Activated CD8-positive, alpha-beta memory T cell treated with anti-CD3 and anti-CD28 coated beads, Interleukin-2, amount 50 U/mL, for 48 hours (primary cell): ENCODE results near the gene PTPA.

ENCODE experiments used
- DNase-seq: peaks from one replicate; pipeline ENCODE4 v3.0.0-alpha.2; 2020

The PTPA gene

DNA sequence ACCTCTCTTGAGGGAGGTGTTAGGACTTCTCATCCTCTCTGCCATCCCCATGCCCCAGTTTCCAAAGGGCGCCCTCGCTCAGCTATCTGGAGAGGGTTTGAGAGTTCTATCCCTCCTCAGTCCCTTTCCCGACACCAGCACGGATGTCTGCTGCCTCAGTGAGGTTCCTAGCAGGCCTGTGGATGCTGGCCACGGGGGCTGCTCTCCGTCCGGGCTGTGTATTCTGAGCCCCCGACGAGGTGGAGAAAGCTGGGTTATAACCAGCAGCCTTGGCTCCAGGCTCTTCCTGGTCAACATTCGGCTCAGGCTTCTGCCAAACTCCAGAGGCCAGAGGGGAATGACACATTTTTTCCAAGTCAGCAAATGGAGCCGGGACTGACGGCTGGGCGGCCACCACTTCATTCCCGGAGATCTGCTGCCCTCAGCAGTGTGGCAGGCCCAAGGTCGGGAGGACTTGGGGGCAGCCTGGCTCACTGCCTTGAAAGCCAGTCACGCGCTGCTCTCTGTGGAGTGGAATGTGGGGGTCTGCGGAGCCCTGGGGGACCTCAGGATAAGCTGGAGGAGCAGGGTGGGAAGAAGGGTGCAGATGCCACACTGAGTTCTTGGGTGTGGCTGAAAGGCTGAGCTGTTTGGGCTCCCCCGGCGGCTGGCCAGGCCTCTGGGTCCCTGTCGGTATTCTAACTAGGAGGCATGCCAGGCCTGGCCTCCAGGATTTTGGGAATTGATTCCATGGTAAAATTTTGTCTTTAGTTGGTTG is 27.4 kb downstream of the PTPA start:
- peak; percentile 57 for DNase-seq

DNA sequence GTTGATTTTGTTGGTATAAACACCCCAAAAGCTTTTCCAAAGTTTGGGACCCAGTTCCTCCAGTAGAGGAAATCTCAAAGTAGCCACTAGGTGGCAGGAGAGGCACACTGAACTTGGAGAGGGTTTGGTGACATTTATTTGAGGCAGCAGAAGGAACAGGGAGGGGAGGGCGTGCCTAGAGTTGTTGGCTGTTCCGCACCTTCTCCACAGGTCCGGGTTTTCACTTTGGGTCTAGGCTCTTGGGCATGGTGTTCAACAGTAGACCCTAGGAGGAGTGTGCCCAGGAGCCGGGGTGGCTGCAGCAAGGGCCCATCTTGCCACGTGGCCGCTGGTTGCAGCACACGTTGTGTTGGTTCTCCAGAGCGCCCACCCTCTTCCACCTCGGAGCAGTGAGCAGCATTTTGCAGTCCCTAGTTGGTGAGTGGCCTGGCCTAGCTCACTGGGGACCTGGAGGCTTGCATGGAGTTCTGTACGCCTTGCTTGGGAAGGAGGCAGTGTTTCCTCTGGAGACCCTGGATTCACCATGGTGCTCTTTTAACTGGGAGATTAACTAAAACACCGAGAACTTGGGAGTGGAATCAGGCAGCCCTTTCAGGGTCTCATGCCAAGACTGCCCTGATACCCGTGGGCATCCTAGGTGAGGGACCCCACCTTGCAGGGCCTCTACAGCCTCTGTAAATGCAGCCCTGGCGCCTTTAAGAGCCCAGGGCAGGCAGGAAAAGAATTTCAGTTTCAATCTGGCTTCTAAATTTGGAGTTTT is 28.2 kb downstream of the PTPA start:
- peak; percentile 77 for DNase-seq

GRCh38 chr9:129139993-129140396 is 28.8 kb downstream of the PTPA start:
- DNase-seq = peak; percentile 81

GRCh38 chr9:129140397-129141065 is 29.3 kb downstream of the PTPA start:
- DNase-seq = peak; percentile 71

DNA sequence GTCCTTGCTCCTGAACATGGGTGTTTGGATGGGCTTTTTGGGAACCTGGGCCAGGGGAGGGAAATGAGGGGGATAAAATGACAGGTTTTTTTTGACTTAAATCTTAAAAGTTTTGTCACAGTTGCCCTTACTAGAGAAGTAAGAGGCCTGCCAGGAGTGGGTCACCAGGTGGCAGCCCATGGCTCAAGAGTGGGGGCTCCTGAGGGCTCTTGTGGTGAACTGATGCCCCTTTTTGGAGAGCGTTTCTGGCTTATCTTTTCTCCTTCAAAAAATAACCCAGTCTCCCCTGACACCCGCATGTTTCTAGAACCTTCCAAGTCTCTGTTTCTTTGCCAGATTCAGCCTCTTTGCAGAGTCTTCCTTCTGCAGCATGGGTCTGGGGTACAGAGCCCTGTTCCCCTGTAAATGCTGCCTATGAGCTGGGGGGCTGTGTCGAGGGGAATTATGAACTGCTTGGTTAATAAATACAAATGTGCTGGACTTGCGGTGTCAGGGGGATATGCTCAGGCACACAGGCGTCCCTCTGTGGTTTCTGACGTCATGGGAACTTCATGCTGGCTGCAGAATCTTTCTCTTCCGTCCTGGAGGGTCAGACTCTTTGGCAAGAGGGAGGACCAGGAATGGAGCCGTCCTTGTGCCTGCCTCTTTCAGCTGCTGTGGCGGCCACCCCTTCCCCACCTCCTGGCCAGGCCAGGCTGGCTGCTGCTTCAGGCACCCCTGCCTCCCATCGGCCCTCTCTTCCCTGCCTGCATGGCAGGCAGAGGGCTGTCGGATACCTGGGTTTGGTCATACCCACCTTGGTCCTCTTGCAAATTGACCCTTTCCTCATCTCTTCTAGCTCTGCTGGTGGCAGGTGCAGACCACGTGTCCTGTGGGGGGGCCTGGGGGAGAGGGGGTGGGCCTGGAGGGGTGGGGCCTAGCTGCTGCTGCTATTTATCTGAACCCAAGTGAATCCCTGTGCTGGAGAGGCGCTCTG is 30.1 kb downstream of the PTPA start:
- no peak for DNase-seq

- no peak for DNase-seq
Observed at GRCh38 chr9:129142138-129142935, 31.1 kb downstream of the PTPA start.

- DNase-seq = peak; percentile 87
Observed at GRCh38 chr9:129143031-129143927, 32.1 kb downstream of the PTPA start.

DNA sequence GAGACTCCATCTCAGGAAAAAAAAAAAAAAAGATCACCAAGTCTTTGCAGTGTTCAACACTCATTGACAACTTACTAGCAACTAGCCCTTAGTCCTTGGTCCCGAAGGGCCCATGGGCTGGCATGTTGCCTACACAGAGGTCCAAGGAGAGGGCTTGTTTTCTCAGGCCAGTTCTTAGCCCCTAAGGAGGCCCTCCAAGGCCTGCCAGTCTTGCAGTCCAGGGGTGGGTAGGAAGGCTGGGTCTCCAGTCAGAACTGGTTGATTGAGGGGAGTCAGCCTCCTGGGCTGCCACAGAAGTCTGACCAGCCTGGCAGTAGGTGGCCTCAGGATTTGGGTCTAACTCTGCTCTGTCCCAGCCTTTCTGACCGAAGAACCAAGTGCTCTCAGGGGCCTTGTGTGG is 34.1 kb downstream of the PTPA start:
- no peak for DNase-seq

DNA sequence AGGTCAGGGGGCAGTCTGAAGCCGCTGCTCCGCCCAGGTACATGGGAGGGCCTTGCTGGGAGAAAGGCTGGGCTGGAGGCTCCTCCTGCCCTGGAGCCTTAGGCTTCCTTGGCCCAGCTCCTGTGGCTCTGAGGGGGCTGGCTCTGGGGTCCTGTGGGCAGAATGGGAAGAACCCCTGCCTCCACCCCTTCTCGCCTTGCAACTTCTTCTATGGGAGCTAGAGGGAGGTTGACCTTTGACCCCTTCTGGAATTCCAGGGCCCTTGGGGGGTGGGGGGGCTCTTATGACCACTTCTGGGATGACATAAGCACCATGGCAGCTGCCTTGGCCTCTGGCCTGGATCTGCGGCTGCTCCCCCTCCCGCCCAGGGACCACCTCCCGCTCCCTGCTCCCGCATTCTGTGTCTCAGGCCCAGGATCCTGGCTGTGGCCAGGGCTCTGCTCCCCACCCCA is 34.7 kb downstream of the PTPA start:
- no peak for DNase-seq

DNA sequence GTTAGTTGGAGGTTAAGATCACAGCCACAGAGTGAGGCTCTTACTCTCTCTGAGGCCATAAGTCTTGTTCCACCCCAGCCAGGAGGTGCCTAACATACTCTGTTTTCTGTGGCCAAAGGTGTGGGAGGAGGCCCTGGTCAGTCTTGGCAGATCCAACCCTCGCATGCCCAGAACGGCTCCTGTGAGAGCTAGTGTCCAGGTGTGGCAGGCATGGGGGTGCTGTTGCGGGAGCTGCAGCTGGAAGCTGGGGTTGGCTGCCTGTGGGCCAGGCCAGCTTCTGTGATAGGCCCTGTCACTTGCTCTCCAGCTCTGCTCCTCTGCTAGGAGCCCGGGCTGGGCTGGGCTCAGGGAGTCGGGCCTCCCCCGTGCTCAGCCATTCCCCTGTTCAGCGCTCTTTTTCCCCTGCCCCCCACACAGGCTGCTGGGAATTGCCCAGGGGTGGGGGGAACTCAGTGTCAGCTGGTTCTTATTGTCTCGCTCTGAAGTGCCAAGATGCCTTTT is 35.3 kb downstream of the PTPA start:
- no peak for DNase-seq

GRCh38 chr9:129148463-129149204 is 37.4 kb downstream of the PTPA start:
- DNase-seq = no peak

- DNase-seq = no peak
Observed at GRCh38 chr9:129149442-129149841, 38.2 kb downstream of the PTPA start.

DNA sequence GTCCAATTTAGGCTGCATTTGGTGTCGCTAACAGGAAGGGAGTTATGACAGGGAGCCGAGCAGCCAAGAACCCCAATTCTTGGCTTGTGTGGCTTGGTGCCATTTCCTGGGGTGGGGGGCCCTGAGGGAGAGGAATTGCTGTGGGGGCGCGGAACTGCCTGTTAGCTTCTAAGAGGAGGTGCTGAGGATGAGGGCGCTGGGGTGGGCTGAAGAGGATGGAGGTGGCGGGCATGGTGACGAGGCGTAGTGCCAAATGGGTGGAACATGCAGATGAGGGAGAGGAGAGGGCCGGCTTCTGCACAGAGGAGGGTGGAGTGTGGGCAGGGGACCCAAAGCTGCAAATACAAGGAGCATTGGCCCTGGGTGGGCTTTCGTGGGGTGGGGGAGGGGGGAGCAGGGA is 38.9 kb downstream of the PTPA start:
- no peak for DNase-seq

- DNase-seq = no peak
Observed at GRCh38 chr9:129150672-129151211, 39.5 kb downstream of the PTPA start.

GRCh38 chr9:129151469-129151868 is 40.3 kb downstream of the PTPA start:
- no peak for DNase-seq

GRCh38 chr9:129154866-129155477 is 43.8 kb downstream of the PTPA start:
- DNase-seq = no peak

DNA sequence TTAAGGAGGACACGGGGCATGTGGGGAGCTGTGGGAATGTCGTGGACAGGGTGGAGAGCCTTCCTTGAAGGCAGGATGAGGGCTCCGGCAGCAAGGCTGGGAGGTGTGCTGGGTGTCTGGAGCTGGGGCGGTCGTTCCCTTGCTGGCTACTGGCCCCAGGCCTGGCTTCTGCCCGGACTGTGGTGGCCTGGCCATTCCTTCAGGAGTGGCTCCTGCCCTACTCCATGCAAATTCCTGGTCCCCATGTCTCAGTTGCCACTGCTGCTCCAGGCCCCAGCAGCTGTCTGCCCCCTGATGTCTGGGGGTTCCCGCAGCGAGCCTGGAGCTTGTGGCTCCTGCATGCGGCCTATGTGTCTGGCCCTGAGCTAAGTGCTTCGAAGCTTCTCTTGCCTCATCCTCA is 44.9 kb downstream of the PTPA start:
- DNase-seq = no peak

DNA sequence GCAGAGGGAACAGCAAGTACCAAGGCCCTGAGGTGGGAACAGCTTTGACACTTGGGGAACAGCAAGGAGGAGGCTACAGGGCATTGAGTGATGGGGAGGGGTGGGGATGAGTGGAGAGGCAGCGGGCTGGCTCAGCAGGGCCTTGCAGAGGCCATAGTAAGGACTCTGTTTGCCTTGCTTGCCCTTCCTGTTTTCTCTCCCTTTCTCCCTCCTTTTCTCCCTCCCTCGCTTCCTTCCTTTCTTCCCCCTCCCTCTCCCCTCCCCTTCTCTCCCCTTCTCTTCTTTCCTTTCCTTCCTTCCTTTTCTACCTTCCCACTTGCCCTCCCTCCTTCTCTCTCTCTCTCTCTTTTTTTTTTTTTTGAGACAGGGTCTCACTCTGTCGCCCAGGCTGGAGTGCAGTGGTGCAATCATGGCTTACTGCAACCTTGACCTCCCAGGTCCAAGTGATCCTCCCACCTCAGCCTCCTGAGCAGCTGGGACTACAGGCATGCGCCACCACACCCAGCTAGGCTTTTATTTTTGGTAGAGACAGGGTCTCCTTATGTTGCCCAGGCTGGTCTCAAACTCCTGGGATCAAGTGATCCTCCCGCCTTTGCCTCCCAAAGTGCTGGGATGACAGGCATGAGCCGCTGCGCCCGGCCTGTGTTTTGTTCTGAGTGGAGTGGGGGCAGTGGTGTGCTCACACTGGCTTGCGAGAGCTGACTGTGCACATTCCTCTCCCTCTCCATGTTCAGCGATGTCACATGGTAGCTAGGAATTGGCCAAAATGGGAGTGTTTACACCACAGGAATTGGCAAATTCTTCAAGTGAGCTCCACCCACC is 49.7 kb downstream of the PTPA start:
- no peak for DNase-seq
